GOT3 (cell line): ENCODE measurements around the gene PPP1R14C.
"Not testable (repeated sequence)": the region's sequence is repeated elsewhere in the genome, so short reads cannot be mapped to it uniquely, and the experiment has no call there.

Source experiments
- DNase-seq: peaks from one replicate; lab custom pipeline; 2025; ENCODE audit warnings: mixed read lengths; lab: John Stamatoyannopoulos, UW

PPP1R14C gene

DNA sequence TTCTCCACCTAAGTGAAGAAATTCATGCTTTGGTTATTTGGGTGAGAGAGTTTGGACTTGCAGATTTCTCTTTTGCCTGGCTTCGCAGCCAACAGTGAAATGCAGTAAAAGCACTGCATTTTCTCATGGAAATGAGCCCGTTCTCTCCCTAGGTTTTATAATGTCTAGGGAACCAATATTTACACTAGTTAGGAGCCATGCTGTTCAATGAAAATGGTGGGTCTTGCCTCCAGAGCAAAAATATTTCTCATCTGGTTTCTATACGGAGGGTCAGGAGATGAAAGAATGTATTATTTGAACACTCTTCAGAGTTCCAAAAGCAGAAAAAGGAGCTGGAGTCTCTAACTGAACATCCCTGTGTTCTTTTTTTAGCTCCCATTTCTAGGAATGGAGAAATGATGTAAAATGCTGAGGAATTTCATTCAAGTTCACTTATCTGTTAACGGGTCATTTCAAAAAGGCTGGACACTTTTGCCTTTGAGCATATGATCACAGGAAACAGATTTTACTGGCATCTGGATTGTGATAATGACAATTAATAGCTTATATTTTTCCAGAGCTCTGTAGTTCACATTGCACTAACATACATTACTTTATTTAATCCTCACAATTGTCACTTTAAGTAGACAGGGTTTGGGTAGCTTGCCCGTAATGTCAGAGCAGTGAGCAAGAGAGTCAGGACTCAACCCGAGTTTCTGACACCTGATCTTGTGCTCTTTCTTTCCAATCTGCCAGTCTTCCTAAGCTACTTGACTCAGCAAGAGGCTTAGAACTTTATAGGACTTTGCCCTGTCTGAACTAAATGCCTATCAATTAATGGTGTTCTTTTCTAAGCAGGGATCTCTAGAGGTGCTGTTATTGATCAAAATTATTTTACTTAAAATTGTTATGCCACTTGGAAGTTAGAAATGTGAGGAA lies 78.0 kb downstream of the PPP1R14C start:
- DNase-seq = no peak

DNA sequence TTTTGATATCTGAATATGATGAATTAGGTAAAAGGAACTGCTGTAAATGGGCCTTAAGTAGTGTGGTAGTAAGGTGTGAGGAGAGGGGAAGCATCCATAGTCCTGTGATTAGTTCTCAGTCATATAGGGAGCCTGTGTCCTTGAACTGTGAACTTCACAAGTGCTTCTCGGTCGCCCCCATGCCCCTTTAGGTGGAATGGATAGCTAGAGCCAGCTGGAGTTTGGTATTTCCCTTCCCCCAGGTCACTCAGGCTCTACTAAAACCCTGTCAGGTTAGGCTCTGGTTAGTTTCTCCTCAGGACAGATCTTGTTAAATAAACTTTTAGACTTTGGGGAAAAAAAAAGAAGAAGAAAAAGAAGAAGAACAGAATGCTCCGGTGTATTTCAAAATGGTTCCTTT lies 82.0 kb downstream of the PPP1R14C start:
- no peak for DNase-seq

GRCh38 chr6:150227281-150227680 lies 84.4 kb downstream of the PPP1R14C start:
- no peak for DNase-seq

- no peak for DNase-seq
Observed at GRCh38 chr6:150228072-150228733, 85.4 kb downstream of the PPP1R14C start.

GRCh38 chr6:150229436-150230163 lies 86.8 kb downstream of the PPP1R14C start:
- DNase-seq = no peak

DNA sequence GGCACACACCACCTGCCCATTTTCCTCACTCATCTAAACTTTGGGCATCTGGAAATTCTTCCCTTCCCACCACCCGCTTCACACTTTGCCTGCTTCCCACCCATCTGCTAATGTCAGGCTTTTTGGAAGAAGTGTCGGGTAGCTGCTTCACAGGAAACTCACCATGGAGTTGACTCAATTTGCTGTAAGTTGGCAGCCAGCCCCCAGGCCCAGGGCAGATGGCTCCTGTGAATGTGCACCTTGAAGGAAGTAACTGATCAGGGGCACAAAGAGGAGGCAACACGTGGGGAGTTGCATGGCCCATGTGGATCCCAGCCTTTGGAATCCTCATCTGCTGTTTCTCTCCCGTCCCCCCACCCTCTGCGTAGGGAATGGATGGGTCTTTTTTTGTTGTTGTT lies 87.3 kb downstream of the PPP1R14C start:
- DNase-seq = no peak

DNA sequence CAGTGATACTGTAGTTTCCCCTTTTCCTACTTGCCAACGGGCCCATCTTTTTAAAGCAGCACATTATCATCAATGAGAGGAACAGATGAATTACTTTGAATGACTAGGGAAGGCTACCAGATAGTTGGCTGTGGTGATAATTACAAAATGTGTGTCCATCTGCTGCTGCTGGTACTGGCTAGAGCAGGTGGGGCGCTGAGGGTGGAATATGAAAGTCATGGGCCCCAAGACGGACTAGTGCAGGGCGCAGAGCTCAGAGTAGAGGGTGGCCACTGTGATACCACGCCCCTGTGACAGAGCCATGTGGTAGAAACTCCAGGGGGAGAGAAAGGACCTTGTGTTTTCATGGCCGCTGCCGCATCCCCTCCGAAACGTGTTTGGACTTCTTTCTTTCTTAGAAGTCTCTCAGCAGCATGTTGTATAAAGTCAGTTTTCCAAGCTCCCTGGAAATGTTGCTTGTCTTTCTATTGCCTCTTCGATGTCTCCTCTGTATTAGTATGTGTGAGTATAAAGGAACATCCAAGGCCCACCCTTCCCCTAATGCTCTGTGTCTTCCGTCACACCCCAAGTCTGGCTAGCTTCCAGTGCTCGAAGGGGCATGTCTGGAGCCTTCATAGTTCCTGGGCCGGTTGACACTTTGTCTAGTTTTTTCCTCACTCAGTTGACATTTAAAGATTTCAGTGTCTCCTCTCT lies 88.1 kb downstream of the PPP1R14C start:
- DNase-seq = no peak

DNA sequence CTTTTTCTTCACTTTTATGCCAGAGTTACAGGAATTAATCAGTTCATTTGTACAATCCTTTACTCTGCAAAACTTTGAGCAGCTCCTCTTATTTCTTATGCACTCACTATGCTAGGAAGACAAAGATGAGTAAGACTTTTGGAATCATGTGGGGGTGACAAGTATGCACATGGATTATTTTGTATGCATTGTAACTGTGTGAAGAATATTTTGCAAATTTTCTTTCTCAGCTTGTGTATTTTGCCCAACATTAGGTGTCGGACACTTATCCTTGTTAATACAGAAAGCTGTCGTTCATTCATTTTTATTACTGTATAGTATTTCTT lies 88.6 kb downstream of the PPP1R14C start:
- DNase-seq = no peak

GRCh38 chr6:150233843-150234269 lies 91.0 kb downstream of the PPP1R14C start:
- DNase-seq = no peak

DNA sequence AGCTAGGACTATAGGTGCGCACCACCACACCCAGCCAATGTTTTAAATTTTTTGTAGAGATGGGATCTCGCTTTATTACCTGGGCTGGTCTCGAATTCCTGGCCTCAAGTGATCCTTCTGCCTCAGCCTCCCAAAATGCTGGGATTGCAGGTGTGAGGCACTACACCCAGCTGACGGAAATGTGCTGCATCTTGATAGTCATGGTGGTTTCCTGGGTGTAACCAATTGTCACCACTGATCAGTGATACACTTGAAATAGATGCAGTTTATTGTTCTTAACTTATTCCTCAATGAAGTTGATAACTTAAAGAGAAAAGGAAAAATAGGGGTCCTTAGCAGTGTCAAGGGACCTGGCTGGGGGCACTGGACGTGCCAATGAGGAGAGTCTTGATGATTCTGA lies 92.4 kb downstream of the PPP1R14C start:
- DNase-seq = no peak

DNA sequence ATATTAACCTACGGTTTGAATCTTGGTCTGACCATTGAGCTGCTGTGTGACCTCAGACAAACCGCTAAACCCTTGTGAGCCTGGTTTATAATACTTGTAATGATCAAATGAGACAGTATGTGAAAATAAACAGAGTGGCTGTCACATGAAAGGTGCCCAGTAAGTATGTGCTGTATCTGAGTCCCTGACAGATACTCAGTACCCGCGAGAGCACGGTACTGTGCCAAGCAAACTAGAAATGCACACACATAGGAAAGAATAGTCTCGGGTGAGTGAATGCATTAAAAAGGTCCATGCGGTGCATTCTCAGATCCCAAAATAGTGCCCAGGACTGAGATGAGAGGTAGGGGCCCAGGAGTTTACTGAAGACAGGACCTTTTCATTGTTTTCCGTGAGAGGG lies 93.3 kb downstream of the PPP1R14C start:
- DNase-seq = no peak

DNA sequence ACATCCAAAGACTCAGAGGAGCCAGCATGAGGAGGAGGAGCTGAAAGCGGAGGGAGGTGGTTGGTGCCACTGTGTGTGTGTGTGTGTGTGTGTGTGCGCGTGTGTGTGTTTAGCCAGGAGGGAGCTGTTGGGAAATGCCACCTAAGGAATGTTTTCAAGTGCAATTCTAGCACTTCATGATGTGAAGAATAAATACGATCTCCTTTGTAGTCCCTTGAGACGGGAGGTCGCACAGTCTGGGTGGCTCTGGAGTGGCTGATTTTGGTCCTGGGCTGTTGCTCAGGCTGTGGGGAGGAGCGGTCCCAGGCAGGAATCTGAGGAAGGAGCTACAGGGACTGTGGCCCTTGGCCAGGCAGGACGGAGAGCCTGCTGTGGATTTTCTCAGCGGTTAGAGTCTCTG lies 93.7 kb downstream of the PPP1R14C start:
- no peak for DNase-seq

GRCh38 chr6:150237626-150238025 lies 94.8 kb downstream of the PPP1R14C start:
- no peak for DNase-seq

- no peak for DNase-seq
Observed at GRCh38 chr6:150238336-150238741, 95.5 kb downstream of the PPP1R14C start.

DNA sequence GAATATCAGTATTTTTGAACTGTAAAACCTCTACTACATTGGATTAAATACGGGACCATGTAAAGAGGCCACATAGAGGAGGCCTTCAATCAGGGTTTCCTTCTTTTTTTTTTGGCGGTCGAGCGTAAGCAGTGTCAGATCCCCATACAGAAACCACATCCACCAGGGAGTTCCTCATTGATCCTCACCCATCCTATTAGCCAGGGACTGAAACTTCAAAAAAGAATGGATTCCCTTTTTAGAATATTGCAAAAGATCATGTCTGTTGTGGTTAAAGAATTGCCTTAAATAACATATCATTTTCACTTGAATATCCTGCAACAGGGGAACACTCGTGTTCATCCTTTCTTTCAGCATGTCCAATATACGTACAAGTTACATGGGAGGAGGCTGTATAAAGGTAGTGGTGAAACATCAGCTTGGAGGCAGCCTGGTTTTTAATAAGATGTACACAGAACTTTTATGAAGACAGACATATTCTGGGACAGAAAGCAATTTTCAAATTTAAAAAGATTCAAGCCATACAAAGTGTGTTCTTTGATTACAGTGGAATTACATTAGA lies 96.1 kb downstream of the PPP1R14C start:
- no peak for DNase-seq

GRCh38 chr6:150241756-150242155 lies 98.9 kb downstream of the PPP1R14C start:
- DNase-seq = not testable (repeated sequence)

- no peak for DNase-seq
Observed at GRCh38 chr6:150243620-150244314, 100.9 kb downstream of the PPP1R14C start.

GRCh38 chr6:150245148-150245935 lies 102.5 kb downstream of the PPP1R14C start:
- no peak for DNase-seq

GRCh38 chr6:150247803-150248202 lies 105.0 kb downstream of the PPP1R14C start:
- no peak for DNase-seq

DNA sequence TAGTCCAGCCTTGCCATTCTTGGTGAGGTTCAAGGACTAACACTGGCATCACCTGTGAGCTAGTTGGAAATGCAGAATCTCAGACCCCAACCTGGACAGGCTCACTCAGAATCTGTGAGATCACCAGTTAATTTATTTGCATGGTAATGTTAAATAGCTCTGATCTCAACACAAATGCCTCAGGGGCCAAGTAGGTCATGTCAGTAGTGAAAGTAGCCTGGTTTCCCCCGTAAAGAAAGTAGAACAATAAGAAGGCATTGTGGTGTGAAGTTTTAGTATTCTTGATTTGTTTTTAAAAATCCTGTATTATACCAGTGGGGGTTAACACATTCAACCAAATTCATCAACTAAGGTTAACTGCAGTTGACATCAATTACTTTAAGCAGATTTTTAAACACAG lies 105.5 kb downstream of the PPP1R14C start:
- DNase-seq = no peak
